RWPE2 (cell line): ENCODE measurements around the gene WDR35.

Experiments used
- ATAC-seq: fragments of 200-7000 bp; cut with Tn5 transposase; 3 replicates; pipeline ENCODE4 v1.9.1; 2021; ENCODE audit warnings: low read depth
- DNase-seq: peaks from one replicate; pipeline ENCODE4 v3.0.0-alpha.2; 2020; ENCODE audit warnings: low spot score
- H3K27ac ChIP-seq: fragments of 450-650 bp; 2 replicates; pipeline ENCODE4 v1.5.1; 2017; ENCODE audit warnings: mild to moderate bottlenecking; ENCODE audit not compliant: poor library complexity, severe bottlenecking
- H3K27me3 ChIP-seq: fragments of 250-450 bp; sonication (Bioruptor Pico); 2 replicates; pipeline ENCODE4 v1.5.1; 2021; ENCODE audit warnings: mild to moderate bottlenecking, moderate library complexity; ENCODE audit not compliant: insufficient read depth, poor library complexity, severe bottlenecking
- H3K36me3 ChIP-seq: fragments of 250-450 bp; sonication (Bioruptor Pico); 2 replicates; pipeline ENCODE4 v1.5.1; 2020; ENCODE audit warnings: low read depth, mild to moderate bottlenecking, moderate library complexity
- H3K4me1 ChIP-seq: fragments of 250-450 bp; sonication (Bioruptor Pico); 2 replicates; pipeline ENCODE4 v1.5.1; 2021; ENCODE audit warnings: mild to moderate bottlenecking, moderate library complexity; ENCODE audit not compliant: insufficient read depth, poor library complexity, severe bottlenecking
- H3K4me3 ChIP-seq: fragments of 250-450 bp; sonication (Bioruptor Pico); 2 replicates; pipeline ENCODE4 v1.5.1; 2021; ENCODE audit warnings: mild to moderate bottlenecking, moderate library complexity; ENCODE audit not compliant: severe bottlenecking
- H3K9me3 ChIP-seq: fragments of 250-450 bp; sonication (Bioruptor Pico); 2 replicates; pipeline ENCODE4 v1.5.1; 2021; ENCODE audit warnings: mild to moderate bottlenecking, moderate library complexity; ENCODE audit not compliant: severe bottlenecking
- CTCF ChIP-seq: fragments of 450-650 bp; IDR thresholded peaks from one replicate; pipeline ENCODE4 v1.5.1; 2017; ENCODE audit warnings: mild to moderate bottlenecking, moderate library complexity; ENCODE audit not compliant: poor library complexity, severe bottlenecking

Gene WDR35

DNA sequence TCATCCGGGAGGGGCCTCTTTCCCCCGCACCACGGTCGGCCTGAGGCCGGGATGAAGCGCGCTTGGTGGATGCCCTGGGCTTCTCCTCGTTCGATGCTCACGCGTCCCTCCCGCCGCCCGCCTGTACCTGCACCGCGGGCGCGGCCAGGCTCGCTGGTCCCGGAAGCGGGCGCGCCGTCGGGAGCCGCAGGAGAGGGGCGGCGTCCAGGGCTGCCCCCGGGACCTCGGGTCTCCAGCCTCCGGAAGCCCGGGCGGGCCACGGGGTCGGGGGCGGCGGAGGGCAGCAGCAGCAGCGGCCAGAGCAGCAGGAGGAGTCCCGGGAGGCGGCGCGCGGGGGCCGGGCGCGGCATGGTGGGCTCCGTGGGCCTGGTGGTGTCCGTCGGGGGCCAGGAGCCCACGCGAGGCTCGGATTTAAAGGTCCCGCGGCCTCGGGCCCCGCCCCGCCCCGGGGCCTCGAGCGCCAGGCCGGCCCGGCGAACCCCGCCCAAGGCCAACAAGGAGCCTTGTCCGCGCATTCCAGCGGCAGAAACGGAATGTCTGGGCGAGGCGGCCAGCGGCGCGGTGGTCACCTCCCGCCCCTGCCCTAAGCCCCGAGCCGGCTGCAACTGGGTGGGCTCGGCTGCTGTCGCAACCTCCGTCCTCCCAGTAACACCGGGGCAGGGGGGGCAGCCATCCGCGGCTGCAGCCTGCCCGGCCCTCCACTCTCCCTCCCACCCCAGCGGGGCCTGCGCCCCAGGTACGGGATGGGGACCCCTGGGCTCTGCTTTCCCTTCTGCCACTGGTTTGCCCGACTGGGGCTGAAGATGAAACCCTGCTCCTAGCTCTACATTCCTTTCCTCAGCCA, 22.6 kb upstream of the WDR35 start, which contains the start of gene MATN3:
Gene MATN3, minus strand, starts transcription at position 387 of the 844 bp plus-strand sequence. Its CDS starts 37 bp downstream, at position 350.
- no peaks in the 10 kb centered on the region for H3K27me3 ChIP-seq
- ATAC-seq = peak; percentile 72
- peak within 1 kb of the TSS; percentile 29 for H3K27ac ChIP-seq
- H3K36me3 ChIP-seq = no peaks in the 10 kb centered on the region
- H3K4me1 ChIP-seq = peaks cover 15% of the 10 kb centered on the region
- TF ChIP-seq CTCF = no peak
- peak within 1 kb of the TSS; percentile 54 for H3K4me3 ChIP-seq
- DNase-seq = no peak
- H3K9me3 ChIP-seq = no peaks in the 10 kb centered on the region

DNA sequence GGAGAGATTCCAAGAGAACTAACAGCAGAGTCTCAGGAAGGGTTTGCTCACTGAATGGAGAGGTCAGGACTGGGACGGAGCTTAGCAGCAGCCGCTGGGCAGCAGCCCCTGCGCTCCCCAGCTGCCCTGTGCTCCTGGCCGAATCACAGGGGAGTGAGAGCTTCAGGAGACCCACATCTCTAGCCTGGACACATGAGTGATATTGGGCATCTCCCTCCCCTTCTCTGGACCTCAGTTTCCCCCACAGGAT, 22.1 kb upstream of the WDR35 start:
- Histone ChIP-seq H3K4me3 (peak overlapping the region; percentile 54), H3K27ac (peak overlapping the region; percentile 29), H3K36me3 (no peaks in the 10 kb centered on the region), H3K9me3 (no peaks in the 10 kb centered on the region), H3K27me3 (no peaks in the 10 kb centered on the region), H3K4me1 (peaks cover 15% of the 10 kb centered on the region)
- ATAC-seq = peak; percentile 32
- no peak for TF ChIP-seq CTCF
- no peak for DNase-seq

DNA sequence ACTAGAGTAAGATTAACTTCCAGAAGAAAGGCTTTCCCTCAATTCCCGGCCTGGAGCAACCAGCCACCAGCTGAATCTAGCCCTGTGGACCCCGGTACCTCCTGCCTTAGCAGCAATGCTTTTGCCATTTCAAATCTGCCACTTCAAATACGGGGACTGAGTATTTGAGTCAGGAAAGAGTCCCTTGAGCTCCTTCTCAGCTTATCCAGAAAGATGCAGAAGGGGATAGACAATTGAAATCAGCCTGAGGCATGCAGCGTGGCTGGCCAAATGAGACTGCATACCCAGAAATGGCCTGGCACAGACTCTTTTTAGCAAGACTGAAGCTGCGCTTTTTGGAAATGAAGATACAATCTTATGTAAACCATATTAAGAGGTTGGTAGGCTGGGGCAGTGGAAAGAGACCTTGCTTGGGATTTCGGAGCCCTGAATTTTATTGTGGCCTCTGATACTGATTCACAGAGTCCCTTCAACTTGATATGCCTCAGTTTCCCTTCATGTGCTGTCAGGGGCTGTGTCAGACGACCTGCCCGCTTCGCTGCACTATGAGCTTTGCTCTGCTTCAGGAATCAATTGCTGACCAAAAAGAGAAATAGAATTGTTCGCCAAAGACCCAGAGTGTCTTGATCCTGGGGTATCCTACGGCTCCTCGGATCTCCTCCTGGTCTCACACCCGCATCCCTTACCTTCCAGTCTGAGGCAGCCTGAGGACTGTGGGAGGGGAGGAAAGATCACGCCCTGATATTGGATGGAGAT, 21.5 kb upstream of the WDR35 start:
- DNase-seq (no peak), ATAC-seq (no peak)
- peaks cover 10% of the 10 kb centered on the region for H3K4me1 ChIP-seq
- no peak for TF ChIP-seq CTCF
- no peak overlapping the region for H3K27ac ChIP-seq
- no peaks in the 10 kb centered on the region for H3K9me3 ChIP-seq
- no peaks in the 10 kb centered on the region for H3K27me3 ChIP-seq
- H3K4me3 ChIP-seq = peak overlapping the region; percentile 54
- H3K36me3 ChIP-seq = no peaks in the 10 kb centered on the region

GRCh38 chr2:20008703-20009102, 18.8 kb upstream of the WDR35 start:
- Histone ChIP-seq H3K4me1 (peaks cover 4% of the 10 kb centered on the region), H3K27ac (no peak overlapping the region), H3K4me3 (no peak overlapping the region), H3K36me3 (no peaks in the 10 kb centered on the region), H3K27me3 (no peaks in the 10 kb centered on the region), H3K9me3 (no peaks in the 10 kb centered on the region)
- no peak for TF ChIP-seq CTCF
- no peak for DNase-seq
- ATAC-seq = no peak
